ENCODE results near the gene TFCP2.

DNA sequence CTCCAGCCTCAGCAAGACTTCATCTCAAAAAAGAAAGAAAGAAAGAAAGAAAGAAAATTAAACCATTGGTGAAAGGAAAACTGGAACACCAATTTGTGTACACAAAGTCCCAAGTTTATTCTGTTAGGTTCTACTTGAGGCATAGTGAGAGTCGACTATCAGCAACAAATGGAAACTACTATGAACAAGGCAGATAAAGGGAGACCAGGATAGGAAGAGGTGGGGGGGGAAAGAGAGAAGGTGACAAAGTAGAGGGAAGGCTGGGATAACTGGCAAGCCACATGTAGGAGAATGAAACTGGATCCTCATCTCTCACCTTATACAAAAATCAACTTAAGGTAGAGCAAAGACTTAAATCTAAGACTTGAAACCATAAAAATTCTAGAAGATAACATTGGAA, 25.6 kb downstream of the TFCP2 start:
- no peak for TF ChIP-seq POLR2A (IDR thresholded peaks at IDR 0.05)
- TF ChIP-seq, protein P1, sequence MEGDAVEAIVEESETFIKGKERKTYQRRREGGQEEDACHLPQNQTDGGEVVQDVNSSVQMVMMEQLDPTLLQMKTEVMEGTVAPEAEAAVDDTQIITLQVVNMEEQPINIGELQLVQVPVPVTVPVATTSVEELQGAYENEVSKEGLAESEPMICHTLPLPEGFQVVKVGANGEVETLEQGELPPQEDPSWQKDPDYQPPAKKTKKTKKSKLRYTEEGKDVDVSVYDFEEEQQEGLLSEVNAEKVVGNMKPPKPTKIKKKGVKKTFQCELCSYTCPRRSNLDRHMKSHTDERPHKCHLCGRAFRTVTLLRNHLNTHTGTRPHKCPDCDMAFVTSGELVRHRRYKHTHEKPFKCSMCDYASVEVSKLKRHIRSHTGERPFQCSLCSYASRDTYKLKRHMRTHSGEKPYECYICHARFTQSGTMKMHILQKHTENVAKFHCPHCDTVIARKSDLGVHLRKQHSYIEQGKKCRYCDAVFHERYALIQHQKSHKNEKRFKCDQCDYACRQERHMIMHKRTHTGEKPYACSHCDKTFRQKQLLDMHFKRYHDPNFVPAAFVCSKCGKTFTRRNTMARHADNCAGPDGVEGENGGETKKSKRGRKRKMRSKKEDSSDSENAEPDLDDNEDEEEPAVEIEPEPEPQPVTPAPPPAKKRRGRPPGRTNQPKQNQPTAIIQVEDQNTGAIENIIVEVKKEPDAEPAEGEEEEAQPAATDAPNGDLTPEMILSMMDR (IDR thresholded peaks at IDR 0.05): no peak
